Measurements from ENCODE around the gene ERCC6L2. TPM values are rescaled to one million over a fixed set of nuclear protein-coding genes. Genes with fewer than 3 reads are reported as not detected.

ERCC6L2 gene
- total and polyA plus RNA-seq, 2 of the 4 experiments (the other 2 are of a cell fraction), result 13.0 to 67.6 TPM

GRCh38 chr9:95981761-95982390 lies 106.4 kb downstream of the ERCC6L2 start:
- Histone ChIP-seq H3K9ac (ENCODE audit: low read depth, low read length) (no peak overlapping the region), H4K8ac (ENCODE audit: low read depth in 2 of 2, low read length in 2 of 2) (no peak overlapping the region)

More at GRCh38 chr9:95981761-95982390, 106.4 kb downstream of the ERCC6L2 start:
- peak; percentile 17; the same call in 1 of the 2 replicates for ATAC-seq (ENCODE audit: low read depth)
- Histone ChIP-seq H3K4me3 (ENCODE audit: insufficient read depth, low read depth, low read length) (no peak overlapping the region), H3K4ac (ENCODE audit: low read depth, low read length) (no peak overlapping the region), H2BK20ac (ENCODE audit: low read depth, low read length) (no peak overlapping the region), H2AK9ac (replicated peaks; ENCODE audit: low read depth, low read length, poor library complexity) (no peak overlapping the region), H3K79me1 (ENCODE audit: low read depth in 1 of 2, low read length in 2 of 2) (no peaks in the 10 kb centered on the region), H2BK15ac (ENCODE audit: low read depth, low read length) (no peak overlapping the region), H4K91ac (ENCODE audit: insufficient read depth, low read depth, low read length) (no peak overlapping the region), H3K9me1 (ENCODE audit: insufficient read depth, low read length) (no peaks in the 10 kb centered on the region; the same call in 1 of the 2 replicates), H3K18ac (ENCODE audit: low read depth, low read length) (no peak overlapping the region), H3K36me3 (ENCODE audit: control insufficient read depth, insufficient read depth, low read length) (peaks cover 2% of the 10 kb centered on the region; the same call in 1 of the 2 replicates), H4K5ac (ENCODE audit: low read depth, low read length) (no peak overlapping the region), H3K9me3 (ENCODE audit: control insufficient read depth, insufficient read depth, low read length) (no peaks in the 10 kb centered on the region), H2BK5ac (ENCODE audit: low read depth, low read length, poor library complexity, severe bottlenecking) (no peak overlapping the region), H2AFZ (replicated peaks; ENCODE audit: low read length, poor library complexity) (no peak overlapping the region), H3K14ac (replicated peaks; ENCODE audit: low read depth, low read length) (no peak overlapping the region), H3K4me2 (ENCODE audit: low read depth, low read length) (peak overlapping the region; percentile 44; the same call in 1 of the 2 replicates), H3K27me3 (ENCODE audit: control insufficient read depth, insufficient read depth, low read length) (no peaks in the 10 kb centered on the region), H3K23ac (ENCODE audit: low read depth, low read length) (no peak overlapping the region), H4K20me1 (ENCODE audit: insufficient read depth, low read length) (no peaks in the 10 kb centered on the region), H2AK5ac (ENCODE audit: low read depth, low read length) (no peak overlapping the region), H3K4me1 (ENCODE audit: control insufficient read depth, insufficient read depth, low read length) (peaks cover 4% of the 10 kb centered on the region), H3K56ac (ENCODE audit: extremely low read depth, insufficient read depth, low read length) (no peak overlapping the region), H2BK120ac (ENCODE audit: low read depth, low read length) (no peak overlapping the region), H3K27ac (ENCODE audit: insufficient read depth, low read length) (no peak overlapping the region)
- dilution Hi-C loops (cut with HindIII; ENCODE audit: low sequenced_read_pairs, unreplicated experiment), result no loop called here
- no peak for DNase-seq
- no TSS peak for BruUV-seq (replicated peaks)
- in situ Hi-C loops (cut with MboI; ENCODE audit: low sequenced_read_pairs), result no loop called here
- intact Hi-C loops (cut with micrococcal nuclease), result no loop called here
- no CpG with 5 or more reads among the region's 5 CpGs for WGBS, 2 experiments (ENCODE audit: extremely low coverage in 2 of 2, insufficient read length in 1 of 2)
- ChIA-PET CTCF (interaction anchor here (0.6 kb wide), 1 partner anchor 17 kb away, joined by 3 read pairs; no protein-coding TSS in a partner anchor), POLR2A (ENCODE audit: unreplicated experiment) (no interaction called here)
- TF ChIP-seq, protein P1, sequence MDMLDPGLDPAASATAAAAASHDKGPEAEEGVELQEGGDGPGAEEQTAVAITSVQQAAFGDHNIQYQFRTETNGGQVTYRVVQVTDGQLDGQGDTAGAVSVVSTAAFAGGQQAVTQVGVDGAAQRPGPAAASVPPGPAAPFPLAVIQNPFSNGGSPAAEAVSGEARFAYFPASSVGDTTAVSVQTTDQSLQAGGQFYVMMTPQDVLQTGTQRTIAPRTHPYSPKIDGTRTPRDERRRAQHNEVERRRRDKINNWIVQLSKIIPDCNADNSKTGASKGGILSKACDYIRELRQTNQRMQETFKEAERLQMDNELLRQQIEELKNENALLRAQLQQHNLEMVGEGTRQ (IDR thresholded peaks at IDR 0.05; ENCODE audit: low read depth, low read length), result no peak
- TF ChIP-seq POLR2A (IDR thresholded peaks at IDR 0.05; ENCODE audit: low read depth, low read length), result no peak
- no peak for TF ChIP-seq MAFK (IDR thresholded peaks at IDR 0.05; ENCODE audit: low read depth, low read length)
- TF ChIP-seq MAZ (IDR thresholded peaks at IDR 0.05; ENCODE audit: borderline replicate concordance, low read depth, low read length), result no peak
- TF ChIP-seq SMC3 (IDR thresholded peaks at IDR 0.05; ENCODE audit: low read depth, low read length), result no peak
- no peak for TF ChIP-seq NFE2L2 (IDR thresholded peaks at IDR 0.05; ENCODE audit: low read depth, low read length)
- TF ChIP-seq, protein P2, sequence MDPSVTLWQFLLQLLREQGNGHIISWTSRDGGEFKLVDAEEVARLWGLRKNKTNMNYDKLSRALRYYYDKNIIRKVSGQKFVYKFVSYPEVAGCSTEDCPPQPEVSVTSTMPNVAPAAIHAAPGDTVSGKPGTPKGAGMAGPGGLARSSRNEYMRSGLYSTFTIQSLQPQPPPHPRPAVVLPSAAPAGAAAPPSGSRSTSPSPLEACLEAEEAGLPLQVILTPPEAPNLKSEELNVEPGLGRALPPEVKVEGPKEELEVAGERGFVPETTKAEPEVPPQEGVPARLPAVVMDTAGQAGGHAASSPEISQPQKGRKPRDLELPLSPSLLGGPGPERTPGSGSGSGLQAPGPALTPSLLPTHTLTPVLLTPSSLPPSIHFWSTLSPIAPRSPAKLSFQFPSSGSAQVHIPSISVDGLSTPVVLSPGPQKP (IDR thresholded peaks at IDR 0.05; ENCODE audit: borderline replicate concordance, low read depth, low read length), result no peak
- no peak for TF ChIP-seq MXI1 (IDR thresholded peaks at IDR 0.05; ENCODE audit: borderline replicate concordance, low read depth, low read length)
- TF ChIP-seq RAD21 (IDR thresholded peaks at IDR 0.05; ENCODE audit: low read length), result no peak
- TF ChIP-seq BHLHE40 (IDR thresholded peaks at IDR 0.05; ENCODE audit: low read depth, low read length), result no peak
- TF ChIP-seq RFX5 (IDR thresholded peaks at IDR 0.05; ENCODE audit: low read depth, low read length), result no peak
- no peak for TF ChIP-seq CEBPB (IDR thresholded peaks at IDR 0.05; ENCODE audit: low read depth, low read length)
